ENCODE results near the gene FZD4. TPM values are rescaled to one million over a fixed set of nuclear protein-coding genes. Genes with fewer than 3 reads are reported as not detected.

FZD4 gene
- total and polyA plus RNA-seq, 3 donors from 2014 or later = 14.8 to 31.9 (median 31.2) TPM

- peaks cover 9% of the 10 kb centered on the region for H3K4me1 ChIP-seq
- H3K27ac ChIP-seq = peak overlapping the region in 1 of 2 donors; percentile 88
- H3K27me3 ChIP-seq = no peaks in the 10 kb centered on the region
- H3K9me3 ChIP-seq = no peaks in the 10 kb centered on the region
- no peak overlapping the region for H3K4me3 ChIP-seq
- no peak for DNase-seq
- TF ChIP-seq POLR2A (IDR thresholded peaks at IDR 0.05) (no peak), CTCF (IDR thresholded peaks at IDR 0.05) (no peak)
- H3K36me3 ChIP-seq (ENCODE audit: low read depth, missing control alignments) = no peaks in the 10 kb centered on the region
- WGBS, 2 donors = 26 to 42% methylated on average over 2 of the region's 2 CpGs
- intact Hi-C loops (cut with DNase I; ENCODE audit: low total_unique reads) = no loop called here
These were observed 1.7 kb upstream of the FZD4 start for GRCh38 chr11:86956905-86957195.

GRCh38 chr11:86955111-86955360 lies 159 bp downstream of the FZD4 start:
- DNase-seq = no peak
- TF ChIP-seq CTCF (IDR thresholded peaks at IDR 0.05) (no peak), POLR2A (IDR thresholded peaks at IDR 0.05) (no peak)
- Histone ChIP-seq H3K27me3 (no peaks in the 10 kb centered on the region), H3K4me3 (peak overlapping the region; percentile 90 to 96), H3K9me3 (no peaks in the 10 kb centered on the region), H3K36me3 (ENCODE audit: low read depth, missing control alignments) (no peaks in the 10 kb centered on the region), H3K4me1 (peaks cover 9% of the 10 kb centered on the region), H3K27ac (peak overlapping the region; percentile 86 to 88)
- WGBS, 2 donors = 1% methylated on average over 31 of the region's 32 CpGs; no CpG with 5 or more reads in 1 of the 2 donors
- intact Hi-C loops (cut with DNase I; ENCODE audit: low total_unique reads) = no loop called here

GRCh38 chr11:86954269-86955110 lies 705 bp downstream of the FZD4 start:
- Histone ChIP-seq H3K4me1 (peaks cover 11% of the 10 kb centered on the region), H3K27ac (peak overlapping the region; percentile 86 to 88), H3K36me3 (ENCODE audit: low read depth, missing control alignments) (no peaks in the 10 kb centered on the region), H3K27me3 (no peaks in the 10 kb centered on the region), H3K4me3 (peak overlapping the region; percentile 90 to 96), H3K9me3 (no peaks in the 10 kb centered on the region)
- TF ChIP-seq CTCF (IDR thresholded peaks at IDR 0.05) = no peak
- no peak for TF ChIP-seq POLR2A (IDR thresholded peaks at IDR 0.05)
- intact Hi-C loops (cut with DNase I; ENCODE audit: low total_unique reads) = no loop called here
- 0 to 3% methylated on average over 12 to 43 of the region's 43 CpGs for WGBS, 2 donors
- DNase-seq = no peak

- 54 to 68% methylated on average over 7 to 8 of the region's 8 CpGs for WGBS, 2 donors
- Histone ChIP-seq H3K9me3 (no peaks in the 10 kb centered on the region), H3K36me3 (ENCODE audit: low read depth, missing control alignments) (no peaks in the 10 kb centered on the region), H3K27ac (peak overlapping the region in 1 of 2 donors; percentile 2), H3K27me3 (no peaks in the 10 kb centered on the region), H3K4me1 (peaks cover 14% of the 10 kb centered on the region), H3K4me3 (no peak overlapping the region)
- no peak for DNase-seq
- no peak for TF ChIP-seq CTCF (IDR thresholded peaks at IDR 0.05)
- TF ChIP-seq POLR2A (IDR thresholded peaks at IDR 0.05) = no peak
- intact Hi-C loops (cut with DNase I; ENCODE audit: low total_unique reads) = no loop called here
These were observed 2.8 kb downstream of the FZD4 start for GRCh38 chr11:86952221-86952875.

Measured in testis (tissue), 3 donors.